ENCODE data around the gene TMEM250. TPM values are rescaled to one million over a fixed set of nuclear protein-coding genes. Genes with fewer than 3 reads are reported as not detected.

Gene TMEM250
- polyA plus RNA-seq, 1 donor (not counting 4 experiments of a cell fraction or from before 2014, with no cell fraction given): 9.9 TPM

DNA sequence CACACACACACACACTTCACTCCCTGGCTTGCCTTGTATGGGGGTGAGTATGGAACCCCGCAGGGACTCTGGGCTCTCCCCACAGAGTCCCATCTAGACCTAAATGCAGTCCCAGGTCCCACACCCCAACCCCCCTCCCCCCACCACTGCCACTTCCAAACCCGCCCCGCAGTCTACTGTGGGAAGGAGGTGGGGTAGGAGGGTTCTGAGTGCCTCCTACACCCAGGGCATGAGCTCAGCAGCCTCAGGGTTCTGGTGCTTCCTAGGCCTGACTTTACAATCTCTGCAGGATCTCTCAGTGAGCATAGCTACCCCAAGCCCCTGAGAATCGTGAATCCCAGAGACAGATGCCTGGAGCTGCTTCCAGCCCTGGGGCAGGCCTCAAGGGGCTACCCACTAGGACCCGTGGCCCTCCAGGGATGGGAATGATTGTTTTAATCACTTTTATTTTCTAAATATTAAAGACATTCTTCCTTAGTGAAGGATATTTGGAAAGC, 22.1 kb downstream of the TMEM250 start:
- H2AFZ ChIP-seq (ENCODE audit: control insufficient read depth, low read length): no peak overlapping the region
- TF ChIP-seq EZH2 (IDR thresholded peaks at IDR 0.05; ENCODE audit: low read length): no peak
- TF ChIP-seq, protein P1, sequence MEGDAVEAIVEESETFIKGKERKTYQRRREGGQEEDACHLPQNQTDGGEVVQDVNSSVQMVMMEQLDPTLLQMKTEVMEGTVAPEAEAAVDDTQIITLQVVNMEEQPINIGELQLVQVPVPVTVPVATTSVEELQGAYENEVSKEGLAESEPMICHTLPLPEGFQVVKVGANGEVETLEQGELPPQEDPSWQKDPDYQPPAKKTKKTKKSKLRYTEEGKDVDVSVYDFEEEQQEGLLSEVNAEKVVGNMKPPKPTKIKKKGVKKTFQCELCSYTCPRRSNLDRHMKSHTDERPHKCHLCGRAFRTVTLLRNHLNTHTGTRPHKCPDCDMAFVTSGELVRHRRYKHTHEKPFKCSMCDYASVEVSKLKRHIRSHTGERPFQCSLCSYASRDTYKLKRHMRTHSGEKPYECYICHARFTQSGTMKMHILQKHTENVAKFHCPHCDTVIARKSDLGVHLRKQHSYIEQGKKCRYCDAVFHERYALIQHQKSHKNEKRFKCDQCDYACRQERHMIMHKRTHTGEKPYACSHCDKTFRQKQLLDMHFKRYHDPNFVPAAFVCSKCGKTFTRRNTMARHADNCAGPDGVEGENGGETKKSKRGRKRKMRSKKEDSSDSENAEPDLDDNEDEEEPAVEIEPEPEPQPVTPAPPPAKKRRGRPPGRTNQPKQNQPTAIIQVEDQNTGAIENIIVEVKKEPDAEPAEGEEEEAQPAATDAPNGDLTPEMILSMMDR (optimal IDR thresholded peaks at IDR 0.05 in 1 of 3, IDR thresholded peaks at IDR 0.05 in 1 of 3, conservative IDR thresholded peaks at IDR 0.05 in 1 of 3; ENCODE audit: extremely low read depth in 1 of 3, insufficient read depth in 2 of 3, low read length in 3 of 3): no peak
- DNase-seq (ENCODE audit: low read depth, low spot score): no peak
- no peak overlapping the region for H3K27ac ChIP-seq (ENCODE audit: control insufficient read depth, insufficient read depth, low read length)
- H3K9me1 ChIP-seq (ENCODE audit: control insufficient read depth, extremely low read depth, insufficient read depth, low read length): no peaks in the 10 kb centered on the region
- H3K36me3 ChIP-seq (ENCODE audit: control insufficient read depth in 2 of 2, extremely low read depth in 1 of 2, insufficient read depth in 2 of 2, low read length in 2 of 2): peaks cover 5 to 6% of the 10 kb centered on the region in 2 experiments
- H3K79me2 ChIP-seq (ENCODE audit: control insufficient read depth, insufficient read depth, low read length): peaks cover 31% of the 10 kb centered on the region
- no peak for FAIRE-seq
- no peak overlapping the region for H3K9ac ChIP-seq (ENCODE audit: control insufficient read depth, extremely low read depth, insufficient read depth, low read length)
- H4K20me1 ChIP-seq (ENCODE audit: control insufficient read depth, extremely low read depth, insufficient read depth, low read length): peaks cover 8% of the 10 kb centered on the region
- peaks cover 14% of the 10 kb centered on the region for H3K4me1 ChIP-seq (ENCODE audit: control insufficient read depth, extremely low read depth, insufficient read depth, low read length)
- dilution Hi-C loops (cut with MboI; ENCODE audit: extremely low pct_ligation_motif_present, low sequenced_read_pairs): no loop called here
- H3K9me3 ChIP-seq (ENCODE audit: control insufficient read depth, low read depth, low read length): no peaks in the 10 kb centered on the region
- no peak overlapping the region for H3K4me2 ChIP-seq (ENCODE audit: control insufficient read depth, extremely low read depth, insufficient read depth, low read depth, low read length)
- H3K4me3 ChIP-seq (ENCODE audit: control insufficient read depth in 2 of 3, extremely low read depth in 1 of 3, insufficient read depth in 2 of 3, low read depth in 1 of 3, low read length in 3 of 3): no peak overlapping the region
- H3K27me3 ChIP-seq (ENCODE audit: control insufficient read depth, extremely low read depth, insufficient read depth, low read length): peaks cover 6% of the 10 kb centered on the region

DNA sequence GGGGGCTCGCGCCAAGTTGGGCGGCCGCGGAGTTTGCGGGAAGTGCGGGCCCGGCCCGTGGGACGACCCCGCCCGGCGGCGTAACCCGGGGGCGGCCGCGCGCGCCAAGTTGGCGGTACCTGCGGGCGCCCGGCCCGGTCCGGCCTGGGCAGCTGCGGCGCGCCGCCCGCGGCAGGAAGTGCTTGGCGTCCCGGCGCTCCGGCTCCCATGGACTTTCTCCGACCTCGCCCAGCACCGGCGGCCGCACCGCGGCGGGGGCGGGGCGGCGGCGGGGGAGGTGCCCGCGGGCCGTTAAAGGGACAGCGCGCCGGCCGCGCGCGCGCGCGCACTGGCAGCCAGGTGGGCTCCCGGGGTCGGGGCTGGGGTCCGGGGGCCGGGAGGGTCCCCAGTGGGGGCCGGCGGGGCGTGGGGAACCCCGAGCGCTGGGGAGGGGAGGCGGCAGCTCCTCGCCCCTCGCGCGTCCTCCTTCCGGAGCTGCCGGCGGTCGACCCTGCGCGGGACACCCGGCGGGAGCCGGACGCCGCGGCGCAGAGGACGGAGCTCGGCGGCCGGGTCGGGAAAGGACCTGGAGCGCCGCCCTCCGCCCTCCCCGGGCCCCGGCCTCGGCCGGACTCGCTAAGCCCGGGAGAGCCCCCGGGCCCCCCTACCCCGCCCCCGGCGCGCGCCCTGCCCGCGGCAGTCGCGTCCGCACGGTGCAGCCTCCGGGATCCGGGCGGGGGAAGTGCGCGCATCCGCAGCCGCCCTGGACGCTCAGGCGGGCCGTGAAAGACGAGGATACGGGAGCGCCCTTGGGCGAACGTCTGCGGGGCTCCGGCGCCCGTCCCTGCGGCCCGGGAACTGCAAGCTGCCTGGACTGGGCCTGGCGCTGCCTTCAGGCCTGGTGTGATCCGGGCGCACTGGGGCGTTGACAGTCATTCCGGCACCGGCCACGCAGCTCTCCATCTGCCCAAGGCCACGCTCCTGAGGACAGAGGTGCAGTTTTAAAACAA, 23.3 kb downstream of the TMEM250 start, which contains the start of gene NACC2:
Gene NACC2, minus strand, starts transcription at position 220 of the 989 bp plus-strand sequence. CDS start 44,768 bp downstream, outside the sequence.
- TF ChIP-seq EZH2 (IDR thresholded peaks at IDR 0.05; ENCODE audit: low read length): no peak
- TF ChIP-seq, protein P1 (optimal IDR thresholded peaks at IDR 0.05 in 1 of 3, IDR thresholded peaks at IDR 0.05 in 1 of 3, conservative IDR thresholded peaks at IDR 0.05 in 1 of 3; ENCODE audit: extremely low read depth in 1 of 3, insufficient read depth in 2 of 3, low read length in 3 of 3): no peak
- peak within 1 kb of the TSS; percentile 76 to 90 (median 78) for H3K4me3 ChIP-seq (ENCODE audit: control insufficient read depth in 2 of 3, extremely low read depth in 1 of 3, insufficient read depth in 2 of 3, low read depth in 1 of 3, low read length in 3 of 3)
- H3K4me2 ChIP-seq (ENCODE audit: control insufficient read depth, extremely low read depth, insufficient read depth, low read depth, low read length): peak within 1 kb of the TSS; percentile 87
- H3K4me1 ChIP-seq (ENCODE audit: control insufficient read depth, extremely low read depth, insufficient read depth, low read length): peaks cover 18% of the 10 kb centered on the region
- FAIRE-seq (no peak), DNase-seq (ENCODE audit: low read depth, low spot score) (no peak)
- peaks cover 6% of the 10 kb centered on the region for H3K27me3 ChIP-seq (ENCODE audit: control insufficient read depth, extremely low read depth, insufficient read depth, low read length)
- H3K9me3 ChIP-seq (ENCODE audit: control insufficient read depth, low read depth, low read length): no peaks in the 10 kb centered on the region
- peak within 1 kb of the TSS; percentile 49 for H2AFZ ChIP-seq (ENCODE audit: control insufficient read depth, low read length)
- no peaks in the 10 kb centered on the region for H3K9me1 ChIP-seq (ENCODE audit: control insufficient read depth, extremely low read depth, insufficient read depth, low read length)
- peak within 1 kb of the TSS; percentile 81 for H3K9ac ChIP-seq (ENCODE audit: control insufficient read depth, extremely low read depth, insufficient read depth, low read length)
- peaks cover 11% of the 10 kb centered on the region for H4K20me1 ChIP-seq (ENCODE audit: control insufficient read depth, extremely low read depth, insufficient read depth, low read length)
- H3K36me3 ChIP-seq (ENCODE audit: control insufficient read depth in 2 of 2, extremely low read depth in 1 of 2, insufficient read depth in 2 of 2, low read length in 2 of 2): peaks cover 5 to 6% of the 10 kb centered on the region in 2 experiments
- peaks cover 43% of the 10 kb centered on the region for H3K79me2 ChIP-seq (ENCODE audit: control insufficient read depth, insufficient read depth, low read length)
- H3K27ac ChIP-seq (ENCODE audit: control insufficient read depth, insufficient read depth, low read length): peak within 1 kb of the TSS; percentile 43
- dilution Hi-C loops (cut with MboI; ENCODE audit: extremely low pct_ligation_motif_present, low sequenced_read_pairs): no loop called here

Measured in keratinocyte (primary cell).